Mononuclear cell (primary cell): Measurements from ENCODE around the gene SLC35E3. TPM values are rescaled to one million over a fixed set of nuclear protein-coding genes. Genes with fewer than 3 reads are reported as not detected.

Experiments used
- H3K27me3 ChIP-seq: 2 replicates; pipeline ENCODE4 v1.6.0; 2011; ENCODE audit warnings: low read length, control low read depth; ENCODE audit not compliant: insufficient read depth
- H3K4me1 ChIP-seq: 2 replicates; pipeline ENCODE4 v1.5.1; 2011; ENCODE audit warnings: mild to moderate bottlenecking, low read length, control low read depth; ENCODE audit not compliant: insufficient read depth
- H3K4me3 ChIP-seq: 2 replicates; pipeline ENCODE4 v1.5.1; 2011; ENCODE audit warnings: mild to moderate bottlenecking, low read length, moderate library complexity
- H3K9me3 ChIP-seq: 2 replicates; pipeline ENCODE4 v1.5.1; 2011; ENCODE audit warnings: low read depth, mild to moderate bottlenecking, control low read depth, low read length
- total RNA-seq: library from RNA; depleted of rRNA; stranded (reverse); fragments of >200 nt; gene quantifications from one replicate; pipeline ENCODE4 v1.2.3, GENCODE V29; 2012

The SLC35E3 gene
- total RNA-seq, 1 donor, result 1.4 TPM

DNA sequence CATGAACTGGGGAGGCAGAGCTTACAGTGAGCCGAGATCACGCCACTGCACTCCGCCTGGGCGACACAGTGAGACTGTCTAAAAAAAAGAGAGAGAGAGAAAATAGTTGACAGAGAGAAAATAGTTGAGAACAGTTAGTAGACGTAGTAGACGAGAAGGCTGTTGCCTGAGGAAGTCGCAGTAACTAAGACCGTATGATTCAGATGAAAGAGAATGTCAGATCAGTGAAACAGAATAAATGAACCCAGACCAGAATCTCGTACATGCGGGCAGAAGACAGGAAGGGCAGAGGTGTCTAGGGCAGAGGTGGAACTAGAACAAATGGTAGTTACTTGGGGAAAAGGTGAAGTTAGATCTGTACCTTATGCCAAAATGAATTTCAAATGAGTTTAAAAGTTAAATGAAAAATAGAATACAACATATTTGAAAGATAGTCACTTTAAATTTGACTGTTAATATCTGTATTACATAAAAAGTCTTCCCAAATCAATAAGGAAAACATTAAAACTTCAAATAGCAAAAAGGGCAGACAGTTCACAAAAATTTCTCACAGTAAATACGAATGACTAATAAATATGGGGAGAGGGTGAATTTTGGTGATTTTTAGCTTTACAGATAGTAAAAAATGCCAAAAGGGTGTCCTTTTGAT is 79.7 kb downstream of the SLC35E3 start:
- Histone ChIP-seq H3K27me3 (no peaks in the 10 kb centered on the region), H3K9me3 (no peaks in the 10 kb centered on the region), H3K4me1 (peaks cover 10% of the 10 kb centered on the region), H3K4me3 (no peak overlapping the region)

DNA sequence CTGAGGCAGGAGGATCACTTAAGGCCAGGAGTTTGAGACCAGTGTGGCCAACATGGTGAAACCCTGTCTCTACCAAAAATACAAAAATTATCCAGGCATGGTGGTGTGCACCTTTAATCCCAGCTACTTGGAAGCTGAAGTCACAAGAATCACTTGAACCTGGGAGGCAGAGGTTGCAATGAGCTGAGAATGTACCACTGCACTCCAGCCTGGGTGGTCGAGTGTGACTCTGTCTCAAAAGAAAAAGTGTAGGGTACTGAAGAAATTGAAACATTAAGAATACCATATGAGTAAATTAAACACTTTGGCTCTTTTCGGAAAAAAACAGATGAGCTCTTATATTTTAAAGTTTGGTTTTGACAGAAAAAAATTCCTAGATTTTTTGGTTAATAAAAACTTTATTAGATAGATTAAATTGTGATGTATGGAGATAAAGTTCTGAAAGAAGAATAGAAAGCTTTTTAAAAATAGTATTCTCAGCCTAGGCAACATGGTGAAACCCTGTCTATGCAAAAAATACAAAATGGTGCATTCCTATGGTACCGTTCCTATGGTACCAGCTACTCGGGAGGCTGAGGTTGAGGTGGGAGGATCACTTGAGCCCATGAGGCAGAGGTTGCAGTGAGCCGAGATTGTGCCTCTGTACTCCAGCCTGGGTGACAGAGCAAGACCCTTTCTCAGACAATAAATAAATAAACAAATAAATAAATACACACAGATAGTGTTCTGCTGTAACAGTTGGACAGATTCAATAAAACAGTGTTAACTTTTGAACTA is 82.1 kb downstream of the SLC35E3 start:
- Histone ChIP-seq H3K9me3 (no peaks in the 10 kb centered on the region), H3K4me1 (no peaks in the 10 kb centered on the region), H3K27me3 (no peaks in the 10 kb centered on the region), H3K4me3 (no peak overlapping the region)

DNA sequence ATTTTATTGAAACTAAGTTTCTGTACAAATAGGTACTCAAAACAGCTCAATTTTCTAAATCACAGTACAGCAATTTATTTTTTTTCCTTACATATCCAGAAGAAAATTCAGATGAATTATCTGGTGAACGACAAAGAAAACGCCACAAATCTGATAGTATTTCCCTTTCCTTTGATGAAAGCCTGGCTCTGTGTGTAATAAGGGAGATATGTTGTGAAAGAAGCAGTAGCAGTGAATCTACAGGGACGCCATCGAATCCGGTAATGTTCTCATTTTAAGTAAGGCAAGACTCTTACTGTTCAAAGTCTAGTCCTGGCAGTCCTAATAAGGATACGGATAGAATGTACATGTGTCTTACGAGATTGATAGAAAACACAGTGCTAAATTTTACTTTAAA is 82.7 kb downstream of the SLC35E3 start:
- no peaks in the 10 kb centered on the region for H3K4me1 ChIP-seq
- H3K9me3 ChIP-seq, result no peaks in the 10 kb centered on the region
- H3K27me3 ChIP-seq, result no peaks in the 10 kb centered on the region
- no peak overlapping the region for H3K4me3 ChIP-seq

Other genes starting within 250 kb of the SLC35E3 start
- 414 TPM for gene RAP1B, start 135.3 kb upstream of the SLC35E3 start, total RNA-seq
- 86.6 TPM for gene NUP107, start 59.2 kb upstream of the SLC35E3 start, total RNA-seq
- gene MDM2, start 62.0 kb downstream of the SLC35E3 start, total RNA-seq, result 109 TPM
- gene CPM, start 187.0 kb downstream of the SLC35E3 start, total RNA-seq, result 13.2 TPM